ENCODE measurements around the gene HPRT1. TPM values are rescaled to one million over a fixed set of nuclear protein-coding genes. Genes with fewer than 3 reads are reported as not detected.

HPRT1 gene
- total RNA-seq, 1 donor from 2014 or later = 19.4 TPM

- TF ChIP-seq CTCF (IDR thresholded peaks at IDR 0.05; ENCODE audit: borderline replicate concordance) = no peak
- Histone ChIP-seq H3K36me3 (no peaks in the 10 kb centered on the region), H3K4me1 (no peaks in the 10 kb centered on the region), H3K9me3 (replicated peaks) (no peaks in the 10 kb centered on the region), H3K27me3 (ENCODE audit: low read depth) (no peaks in the 10 kb centered on the region), H3K27ac (replicated peaks) (no peak overlapping the region), H3K4me3 (no peak overlapping the region)
- no peak for DNase-seq
- intact Hi-C loops (cut with micrococcal nuclease) = loop anchor here (10.0 kb wide), 1 partner anchor 231 kb away; no protein-coding TSS in a partner anchor
These were observed 64.2 kb downstream of the HPRT1 start for GRCh38 chrX:134524181-134524580.

- intact Hi-C loops (cut with micrococcal nuclease) = loop anchor here (10.0 kb wide), 1 partner anchor 230 kb away; no protein-coding TSS in a partner anchor
These were observed 65.3 kb downstream of the HPRT1 start for GRCh38 chrX:134525086-134525792.

GRCh38 chrX:134526399-134526798, 66.4 kb downstream of the HPRT1 start:
- Histone ChIP-seq H3K9me3 (replicated peaks) (no peaks in the 10 kb centered on the region), H3K27me3 (ENCODE audit: low read depth) (no peaks in the 10 kb centered on the region), H3K36me3 (no peaks in the 10 kb centered on the region), H3K4me3 (no peak overlapping the region), H3K4me1 (no peaks in the 10 kb centered on the region), H3K27ac (replicated peaks) (no peak overlapping the region)
- intact Hi-C loops (cut with micrococcal nuclease) = loop anchor here (10.0 kb wide), 1 partner anchor 228 kb away; no protein-coding TSS in a partner anchor
- no peak for DNase-seq
- no peak for TF ChIP-seq CTCF (IDR thresholded peaks at IDR 0.05; ENCODE audit: borderline replicate concordance)

More at GRCh38 chrX:134525086-134525792, 65.3 kb downstream of the HPRT1 start:
- no peaks in the 10 kb centered on the region for H3K27me3 ChIP-seq (ENCODE audit: low read depth)
- no peak for TF ChIP-seq CTCF (IDR thresholded peaks at IDR 0.05; ENCODE audit: borderline replicate concordance)
- no peaks in the 10 kb centered on the region for H3K9me3 ChIP-seq (replicated peaks)
- H3K4me1 ChIP-seq = no peaks in the 10 kb centered on the region
- no peak overlapping the region for H3K27ac ChIP-seq (replicated peaks)
- H3K4me3 ChIP-seq = no peak overlapping the region
- no peaks in the 10 kb centered on the region for H3K36me3 ChIP-seq
- no peak for DNase-seq

- intact Hi-C loops (cut with micrococcal nuclease) = loop anchor here (10.0 kb wide), 1 partner anchor 226 kb away; no protein-coding TSS in a partner anchor
- H3K27ac ChIP-seq (replicated peaks) = no peak overlapping the region
- no peaks in the 10 kb centered on the region for H3K9me3 ChIP-seq (replicated peaks)
- no peak for DNase-seq
- no peak for TF ChIP-seq CTCF (IDR thresholded peaks at IDR 0.05; ENCODE audit: borderline replicate concordance)
- no peaks in the 10 kb centered on the region for H3K27me3 ChIP-seq (ENCODE audit: low read depth)
- no peaks in the 10 kb centered on the region for H3K36me3 ChIP-seq
- no peak overlapping the region for H3K4me3 ChIP-seq
- no peaks in the 10 kb centered on the region for H3K4me1 ChIP-seq
These were observed 69.0 kb downstream of the HPRT1 start for GRCh38 chrX:134528960-134529359.

GRCh38 chrX:134529481-134529880, 69.5 kb downstream of the HPRT1 start:
- Histone ChIP-seq H3K27me3 (ENCODE audit: low read depth) (no peaks in the 10 kb centered on the region), H3K4me1 (no peaks in the 10 kb centered on the region), H3K4me3 (no peak overlapping the region), H3K9me3 (replicated peaks) (no peaks in the 10 kb centered on the region), H3K36me3 (no peaks in the 10 kb centered on the region), H3K27ac (replicated peaks) (no peak overlapping the region)
- no peak for TF ChIP-seq CTCF (IDR thresholded peaks at IDR 0.05; ENCODE audit: borderline replicate concordance)
- no peak for DNase-seq
- intact Hi-C loops (cut with micrococcal nuclease) = loop anchor here (10.0 kb wide), 1 partner anchor 225 kb away; no protein-coding TSS in a partner anchor

All from left ventricle myocardium inferior (tissue), 1 donor.